ENCODE results near the gene SLC9A8. TPM values are rescaled to one million over a fixed set of nuclear protein-coding genes. Genes with fewer than 3 reads are reported as not detected.
A peak's percentile ranks its signal among the peaks of the same experiment; 100 is the strongest.

The SLC9A8 gene
- total RNA-seq, 1 experiment from 2014 or later = 6.7 TPM

GRCh38 chr20:49913399-49914047 lies 100.9 kb downstream of the SLC9A8 start:
- Histone ChIP-seq H4K20me1 (ENCODE audit: insufficient read depth) (no peaks in the 10 kb centered on the region), H3K4me1 (ENCODE audit: control insufficient read depth in 1 of 2, insufficient read depth in 2 of 2, low read length in 2 of 2) (peaks cover 13 to 26% of the 10 kb centered on the region in 2 experiments), H3K36me3 (ENCODE audit: control insufficient read depth in 1 of 2, insufficient read depth in 2 of 2, low read length in 2 of 2) (peaks cover 0 to 4% of the 10 kb centered on the region in 2 experiments; a peak in 2 of 4 replicates), H2AFZ (ENCODE audit: low read depth, low read length, poor library complexity, severe bottlenecking) (no peak overlapping the region), H3K79me2 (ENCODE audit: insufficient read depth, low read length) (peaks cover 59% of the 10 kb centered on the region), H3K4me2 (ENCODE audit: low read length) (peak overlapping the region; percentile 84), H3K9me2 (ENCODE audit: insufficient read depth) (no peaks in the 10 kb centered on the region), H3K9me3 (ENCODE audit: control insufficient read depth in 1 of 2, insufficient read depth in 1 of 2, low read depth in 1 of 2, low read length in 2 of 2) (no peaks in the 10 kb centered on the region), H3K4me3 (replicated peaks in 1 of 2; ENCODE audit: low read depth in 1 of 2, low read length in 2 of 2) (peak overlapping the region in 1 of 2 experiments; percentile 90; a peak in 2 of 4 replicates), H3K27me3 (ENCODE audit: insufficient read depth, low read length) (no peaks in the 10 kb centered on the region), H3K27ac (ENCODE audit: low read depth, low read length) (no peak overlapping the region), H3K9ac (ENCODE audit: low read length) (no peak overlapping the region; the same call in 1 of the 2 replicates)
- DNase-seq (ENCODE audit: low read depth, low spot score) (no peak), ATAC-seq (no peak)
- intact Hi-C loops (cut with micrococcal nuclease) = no loop called here
- RAD21 ChIA-PET (ENCODE audit: low non-redundant PET in 1 of 2, low total read pairs in 2 of 2, uncharacterized antibody in 2 of 2, unreplicated experiment in 2 of 2) = no interaction called here
- TF ChIP-seq SP1 (IDR thresholded peaks at IDR 0.05; ENCODE audit: low read depth) (no peak), SRF (IDR thresholded peaks at IDR 0.05; ENCODE audit: low read depth) (no peak), EGR1 (IDR thresholded peaks at IDR 0.05; ENCODE audit: low read depth) (no peak), SIN3A (IDR thresholded peaks at IDR 0.05; ENCODE audit: low read depth) (no peak), YY1 (IDR thresholded peaks at IDR 0.05; ENCODE audit: extremely low read depth, insufficient replicate concordance, low read depth, low read length) (no peak), POLR2A (IDR thresholded peaks at IDR 0.05; ENCODE audit: borderline replicate concordance, extremely low read depth, insufficient read depth, insufficient read length) (no peak), ZFX (IDR thresholded peaks at IDR 0.05) (no peak), FOSL1 (IDR thresholded peaks at IDR 0.05; ENCODE audit: low read depth) (no peak), RAD21 (IDR thresholded peaks at IDR 0.05; ENCODE audit: low read depth) (no peak), CEBPB (IDR thresholded peaks at IDR 0.05; ENCODE audit: low read depth) (no peak)
- TF ChIP-seq, protein P1, sequence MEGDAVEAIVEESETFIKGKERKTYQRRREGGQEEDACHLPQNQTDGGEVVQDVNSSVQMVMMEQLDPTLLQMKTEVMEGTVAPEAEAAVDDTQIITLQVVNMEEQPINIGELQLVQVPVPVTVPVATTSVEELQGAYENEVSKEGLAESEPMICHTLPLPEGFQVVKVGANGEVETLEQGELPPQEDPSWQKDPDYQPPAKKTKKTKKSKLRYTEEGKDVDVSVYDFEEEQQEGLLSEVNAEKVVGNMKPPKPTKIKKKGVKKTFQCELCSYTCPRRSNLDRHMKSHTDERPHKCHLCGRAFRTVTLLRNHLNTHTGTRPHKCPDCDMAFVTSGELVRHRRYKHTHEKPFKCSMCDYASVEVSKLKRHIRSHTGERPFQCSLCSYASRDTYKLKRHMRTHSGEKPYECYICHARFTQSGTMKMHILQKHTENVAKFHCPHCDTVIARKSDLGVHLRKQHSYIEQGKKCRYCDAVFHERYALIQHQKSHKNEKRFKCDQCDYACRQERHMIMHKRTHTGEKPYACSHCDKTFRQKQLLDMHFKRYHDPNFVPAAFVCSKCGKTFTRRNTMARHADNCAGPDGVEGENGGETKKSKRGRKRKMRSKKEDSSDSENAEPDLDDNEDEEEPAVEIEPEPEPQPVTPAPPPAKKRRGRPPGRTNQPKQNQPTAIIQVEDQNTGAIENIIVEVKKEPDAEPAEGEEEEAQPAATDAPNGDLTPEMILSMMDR (IDR thresholded peaks at IDR 0.05 in 2 of 3, conservative IDR thresholded peaks at IDR 0.05 in 1 of 3; ENCODE audit: borderline replicate concordance in 1 of 3, insufficient read depth in 1 of 3, low read depth in 2 of 3, low read length in 2 of 3) = no peak
- TF ChIP-seq, protein P2, sequence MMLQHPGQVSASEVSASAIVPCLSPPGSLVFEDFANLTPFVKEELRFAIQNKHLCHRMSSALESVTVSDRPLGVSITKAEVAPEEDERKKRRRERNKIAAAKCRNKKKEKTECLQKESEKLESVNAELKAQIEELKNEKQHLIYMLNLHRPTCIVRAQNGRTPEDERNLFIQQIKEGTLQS (IDR thresholded peaks at IDR 0.05) = no peak
- TF ChIP-seq, protein P3, sequence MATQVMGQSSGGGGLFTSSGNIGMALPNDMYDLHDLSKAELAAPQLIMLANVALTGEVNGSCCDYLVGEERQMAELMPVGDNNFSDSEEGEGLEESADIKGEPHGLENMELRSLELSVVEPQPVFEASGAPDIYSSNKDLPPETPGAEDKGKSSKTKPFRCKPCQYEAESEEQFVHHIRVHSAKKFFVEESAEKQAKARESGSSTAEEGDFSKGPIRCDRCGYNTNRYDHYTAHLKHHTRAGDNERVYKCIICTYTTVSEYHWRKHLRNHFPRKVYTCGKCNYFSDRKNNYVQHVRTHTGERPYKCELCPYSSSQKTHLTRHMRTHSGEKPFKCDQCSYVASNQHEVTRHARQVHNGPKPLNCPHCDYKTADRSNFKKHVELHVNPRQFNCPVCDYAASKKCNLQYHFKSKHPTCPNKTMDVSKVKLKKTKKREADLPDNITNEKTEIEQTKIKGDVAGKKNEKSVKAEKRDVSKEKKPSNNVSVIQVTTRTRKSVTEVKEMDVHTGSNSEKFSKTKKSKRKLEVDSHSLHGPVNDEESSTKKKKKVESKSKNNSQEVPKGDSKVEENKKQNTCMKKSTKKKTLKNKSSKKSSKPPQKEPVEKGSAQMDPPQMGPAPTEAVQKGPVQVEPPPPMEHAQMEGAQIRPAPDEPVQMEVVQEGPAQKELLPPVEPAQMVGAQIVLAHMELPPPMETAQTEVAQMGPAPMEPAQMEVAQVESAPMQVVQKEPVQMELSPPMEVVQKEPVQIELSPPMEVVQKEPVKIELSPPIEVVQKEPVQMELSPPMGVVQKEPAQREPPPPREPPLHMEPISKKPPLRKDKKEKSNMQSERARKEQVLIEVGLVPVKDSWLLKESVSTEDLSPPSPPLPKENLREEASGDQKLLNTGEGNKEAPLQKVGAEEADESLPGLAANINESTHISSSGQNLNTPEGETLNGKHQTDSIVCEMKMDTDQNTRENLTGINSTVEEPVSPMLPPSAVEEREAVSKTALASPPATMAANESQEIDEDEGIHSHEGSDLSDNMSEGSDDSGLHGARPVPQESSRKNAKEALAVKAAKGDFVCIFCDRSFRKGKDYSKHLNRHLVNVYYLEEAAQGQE (IDR thresholded peaks at IDR 0.05; ENCODE audit: low read depth) = no peak
- TF ChIP-seq, protein P4, sequence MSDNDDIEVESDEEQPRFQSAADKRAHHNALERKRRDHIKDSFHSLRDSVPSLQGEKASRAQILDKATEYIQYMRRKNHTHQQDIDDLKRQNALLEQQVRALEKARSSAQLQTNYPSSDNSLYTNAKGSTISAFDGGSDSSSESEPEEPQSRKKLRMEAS (IDR thresholded peaks at IDR 0.05) = no peak
- CTCF ChIA-PET = interaction anchor here (0.9 kb wide), 1 partner anchor 25 kb away, joined by 4 read pairs; no protein-coding TSS in a partner anchor
- no TSS peak for BruUV-seq (replicated peaks)
- POLR2A ChIA-PET = interaction anchor here (0.7 kb wide), 1 partner anchor 153 kb away, joined by 3 read pairs; no protein-coding TSS in a partner anchor
